Mucosa of descending colon (tissue), 3 donors: Measurements from ENCODE around the gene AJUBA. TPM values are rescaled to one million over a fixed set of nuclear protein-coding genes. Genes with fewer than 3 reads are reported as not detected.

Experiments used
- ATAC-seq: fragments of 200-7000 bp; cut with Tn5 transposase; one replicate; pipeline ENCODE4 v1.9.1; 2020; ENCODE audit warnings: mild to moderate bottlenecking, moderate library complexity
- DNase-seq, 3 donors: peaks; one replicate each; pipeline ENCODE4 v3.0.0-alpha.2; 2020
- H3K36me3 ChIP-seq: fragments of 200-600 bp; one replicate; pipeline ENCODE4 v1.8.0; 2021; ENCODE audit warnings: low read depth, mild to moderate bottlenecking
- H3K4me1 ChIP-seq: fragments of 200-600 bp; one replicate; pipeline ENCODE4 v1.8.0; 2021; ENCODE audit warnings: low read depth, mild to moderate bottlenecking
- H3K4me3 ChIP-seq: fragments of 200-600 bp; one replicate; pipeline ENCODE4 v1.8.0; 2021; ENCODE audit warnings: mild to moderate bottlenecking
- H3K9me3 ChIP-seq: fragments of 200-600 bp; one replicate; pipeline ENCODE4 v1.8.0; 2021; ENCODE audit warnings: mild to moderate bottlenecking
- intact Hi-C, 2 donors: fragments of 100-400 bp; cut with DNase I in 1 of 2; cut with micrococcal nuclease in 1 of 2; formaldehyde crosslinking; loops; one replicate each; pipeline versions ENCODE4 v1.11.0 to v1.11.1; 2022; cut with DNase I, micrococcal nuclease
- long read RNA-seq, 2 donors: library from polyadenylated mRNA; unstranded; transcript quantifications; one replicate each; pipeline ENCODE4 v2.0.0, GENCODE V29; 2019 to 2021
- total RNA-seq, 3 donors: library from RNA; stranded (reverse); fragmentation: NEBNext Ultra II Directional in 2 of 3; extraction: Animal tissue kit (Norgen Biotek cat#: 25700) in 2 of 3; gene quantifications; one replicate each; pipeline versions ENCODE4 v1.2.1 to v1.2.4, GENCODE V29; 2021 to 2023
- TF ChIP-seq, protein P1 (sequence below): fragments of 200-600 bp; IDR thresholded peaks from one replicate; pipeline ENCODE4 v1.8.0; 2022; ENCODE audit warnings: antibody characterized with exemption, mild to moderate bottlenecking
- donor health status: DM: no; HTN: no; CAD: no; lungs with moderate emphysema.
- donor health status: DM: no; HTN: no; CAD: no.
- donor health status: DM: no; HTN: yes; CAD: no.

The AJUBA gene
- total RNA-seq: 1 to 10 TPM; 1.5 to 4.7 (median 2.3) TPM
- long read RNA-seq, donor 1, full-length matches to known transcripts: 2 of 3 reads
- long read RNA-seq, donor 1, partial matches to known transcripts: 0 of 3 reads
- long read RNA-seq, donor 1, other reads (novel, unspliced or antisense): 1 of 3 reads
- long read RNA-seq, donor 2: 0 reads

DNA sequence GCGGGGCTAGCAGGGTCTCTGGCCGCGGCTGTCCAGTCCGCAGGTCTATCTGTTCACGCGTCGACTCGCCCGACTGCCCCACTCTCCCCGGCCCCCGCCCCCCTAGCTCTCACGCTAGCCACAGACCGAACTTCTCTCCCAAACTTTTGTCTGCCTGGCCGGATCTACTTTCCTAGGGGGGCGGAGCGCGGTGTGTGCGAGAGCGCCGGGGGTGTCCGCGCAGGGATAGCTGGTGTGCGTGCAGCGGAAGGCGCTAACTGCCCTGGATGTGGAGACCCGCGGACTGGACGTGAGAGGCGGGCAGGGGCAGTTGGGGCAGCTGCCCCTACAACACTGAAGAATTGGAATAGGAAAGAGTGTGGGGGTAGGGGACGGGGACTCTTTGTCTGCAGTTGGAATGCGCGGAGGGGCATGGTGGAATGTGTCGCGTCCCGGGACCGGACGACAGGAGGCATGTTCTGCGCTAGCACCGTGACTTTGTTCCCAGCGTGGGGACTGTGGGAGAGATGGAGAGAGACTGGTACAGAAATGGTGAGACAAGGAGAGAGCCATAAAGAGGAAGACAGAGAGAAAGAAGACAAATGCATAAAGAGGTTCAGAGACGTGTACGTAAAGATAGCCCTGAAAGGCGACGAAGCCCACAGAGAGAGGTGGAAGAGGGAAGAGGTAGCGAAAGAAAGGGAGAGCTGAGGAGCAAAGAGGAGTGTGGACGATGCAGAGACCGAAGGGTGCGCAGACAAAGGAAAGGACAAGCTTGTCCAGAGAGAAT, at the start of gene AJUBA:
Gene AJUBA, minus strand, starts transcription at position 75 of the 769 bp plus-strand sequence. CDS start 285 bp downstream, outside the sequence.
- TF ChIP-seq, protein P1, sequence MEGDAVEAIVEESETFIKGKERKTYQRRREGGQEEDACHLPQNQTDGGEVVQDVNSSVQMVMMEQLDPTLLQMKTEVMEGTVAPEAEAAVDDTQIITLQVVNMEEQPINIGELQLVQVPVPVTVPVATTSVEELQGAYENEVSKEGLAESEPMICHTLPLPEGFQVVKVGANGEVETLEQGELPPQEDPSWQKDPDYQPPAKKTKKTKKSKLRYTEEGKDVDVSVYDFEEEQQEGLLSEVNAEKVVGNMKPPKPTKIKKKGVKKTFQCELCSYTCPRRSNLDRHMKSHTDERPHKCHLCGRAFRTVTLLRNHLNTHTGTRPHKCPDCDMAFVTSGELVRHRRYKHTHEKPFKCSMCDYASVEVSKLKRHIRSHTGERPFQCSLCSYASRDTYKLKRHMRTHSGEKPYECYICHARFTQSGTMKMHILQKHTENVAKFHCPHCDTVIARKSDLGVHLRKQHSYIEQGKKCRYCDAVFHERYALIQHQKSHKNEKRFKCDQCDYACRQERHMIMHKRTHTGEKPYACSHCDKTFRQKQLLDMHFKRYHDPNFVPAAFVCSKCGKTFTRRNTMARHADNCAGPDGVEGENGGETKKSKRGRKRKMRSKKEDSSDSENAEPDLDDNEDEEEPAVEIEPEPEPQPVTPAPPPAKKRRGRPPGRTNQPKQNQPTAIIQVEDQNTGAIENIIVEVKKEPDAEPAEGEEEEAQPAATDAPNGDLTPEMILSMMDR: no peak
- no peaks in the 10 kb centered on the region for H3K9me3 ChIP-seq
- DNase-seq: peak; percentile 87 to 92 (median 91)
- H3K36me3 ChIP-seq: no peaks in the 10 kb centered on the region
- H3K4me3 ChIP-seq: peak within 1 kb of the TSS; percentile 26
- intact Hi-C loops: no loop called here
- peaks cover 26% of the 10 kb centered on the region for H3K4me1 ChIP-seq
- peak; percentile 75 for ATAC-seq

GRCh38 chr14:23030936-23031335, 48.6 kb upstream of the AJUBA start:
- H3K4me3 ChIP-seq: no peak overlapping the region
- peaks cover 13% of the 10 kb centered on the region for H3K4me1 ChIP-seq
- H3K9me3 ChIP-seq: no peaks in the 10 kb centered on the region
- intact Hi-C loops: no loop called here
- DNase-seq: no peak
- ATAC-seq: no peak
- no peaks in the 10 kb centered on the region for H3K36me3 ChIP-seq
- TF ChIP-seq, protein P1: no peak

DNA sequence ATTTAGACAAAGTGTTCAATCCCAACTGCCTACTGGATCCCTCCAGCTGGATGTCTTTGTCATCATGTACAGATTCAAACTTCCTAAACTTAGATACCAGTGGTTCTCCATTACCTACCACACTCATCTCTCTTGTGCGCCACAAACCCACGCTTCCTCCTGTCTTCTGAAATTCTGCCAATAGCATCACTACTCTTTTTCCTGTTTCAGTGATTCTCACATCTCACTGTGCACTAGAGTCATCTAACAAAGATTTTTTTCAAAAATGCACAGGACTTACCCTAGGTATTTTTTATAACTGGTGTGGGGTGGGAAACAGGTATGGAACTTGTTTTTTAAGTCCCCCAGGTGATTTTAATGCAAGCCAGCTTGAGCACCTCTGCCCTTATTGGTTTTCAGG, 46.4 kb upstream of the AJUBA start:
- no peak overlapping the region for H3K4me3 ChIP-seq
- no peaks in the 10 kb centered on the region for H3K9me3 ChIP-seq
- peaks cover 13% of the 10 kb centered on the region for H3K4me1 ChIP-seq
- TF ChIP-seq, protein P1: no peak
- ATAC-seq: peak; percentile 41
- intact Hi-C loops: no loop called here
- DNase-seq: no peak
- no peaks in the 10 kb centered on the region for H3K36me3 ChIP-seq

GRCh38 chr14:23025151-23025814, 42.9 kb upstream of the AJUBA start:
- Histone ChIP-seq H3K4me3 (no peak overlapping the region), H3K4me1 (peaks cover 5% of the 10 kb centered on the region), H3K36me3 (no peaks in the 10 kb centered on the region), H3K9me3 (no peaks in the 10 kb centered on the region)
- DNase-seq: no peak
- TF ChIP-seq, protein P1: no peak
- peak; percentile 24 for ATAC-seq
- intact Hi-C loops: no loop called here

- Histone ChIP-seq H3K4me1 (peaks cover 5% of the 10 kb centered on the region), H3K9me3 (no peaks in the 10 kb centered on the region), H3K36me3 (no peaks in the 10 kb centered on the region), H3K4me3 (no peak overlapping the region)
- DNase-seq: no peak
- TF ChIP-seq, protein P1: no peak
- no peak for ATAC-seq
- intact Hi-C loops: no loop called here
Measured at GRCh38 chr14:23024612-23025075, 42.3 kb upstream of the AJUBA start.
